Measurements from ENCODE around the gene SKOR2. TPM values are rescaled to one million over a fixed set of nuclear protein-coding genes. Genes with fewer than 3 reads are reported as not detected.

Gene SKOR2
- total RNA-seq, 2 donors from 2014 or later: 0.18 TPM; not detected in 1

DNA sequence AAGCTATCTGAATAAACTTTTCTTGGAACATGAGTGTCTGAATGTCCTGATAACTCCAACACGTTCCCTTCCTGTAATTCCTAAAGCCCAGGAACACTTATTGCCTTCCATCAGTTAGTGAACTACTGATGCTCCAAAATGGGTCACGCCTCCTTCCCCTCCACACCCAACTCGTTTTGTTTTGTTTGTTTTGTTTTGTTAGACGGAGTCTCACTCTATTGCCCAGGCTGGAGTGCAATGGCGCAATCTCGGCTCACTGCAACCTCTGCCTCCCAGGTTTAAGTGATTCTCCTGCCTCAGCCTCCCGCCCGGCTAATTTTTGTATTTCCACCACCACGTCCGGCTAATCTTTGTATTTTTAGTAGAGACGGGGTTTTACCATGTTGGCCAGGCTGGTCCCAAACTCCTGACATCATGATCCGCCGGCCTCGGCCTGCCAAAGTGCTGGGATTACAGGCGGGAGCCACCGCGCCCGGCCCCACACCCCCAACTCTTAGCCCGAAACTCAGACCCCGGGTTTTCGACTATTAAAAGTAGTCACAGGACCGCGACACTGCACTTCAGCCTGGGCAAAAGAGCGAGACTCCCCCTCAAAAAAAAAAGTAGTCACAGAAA lies 76.1 kb downstream of the SKOR2 start:
- TF ChIP-seq, protein P1, sequence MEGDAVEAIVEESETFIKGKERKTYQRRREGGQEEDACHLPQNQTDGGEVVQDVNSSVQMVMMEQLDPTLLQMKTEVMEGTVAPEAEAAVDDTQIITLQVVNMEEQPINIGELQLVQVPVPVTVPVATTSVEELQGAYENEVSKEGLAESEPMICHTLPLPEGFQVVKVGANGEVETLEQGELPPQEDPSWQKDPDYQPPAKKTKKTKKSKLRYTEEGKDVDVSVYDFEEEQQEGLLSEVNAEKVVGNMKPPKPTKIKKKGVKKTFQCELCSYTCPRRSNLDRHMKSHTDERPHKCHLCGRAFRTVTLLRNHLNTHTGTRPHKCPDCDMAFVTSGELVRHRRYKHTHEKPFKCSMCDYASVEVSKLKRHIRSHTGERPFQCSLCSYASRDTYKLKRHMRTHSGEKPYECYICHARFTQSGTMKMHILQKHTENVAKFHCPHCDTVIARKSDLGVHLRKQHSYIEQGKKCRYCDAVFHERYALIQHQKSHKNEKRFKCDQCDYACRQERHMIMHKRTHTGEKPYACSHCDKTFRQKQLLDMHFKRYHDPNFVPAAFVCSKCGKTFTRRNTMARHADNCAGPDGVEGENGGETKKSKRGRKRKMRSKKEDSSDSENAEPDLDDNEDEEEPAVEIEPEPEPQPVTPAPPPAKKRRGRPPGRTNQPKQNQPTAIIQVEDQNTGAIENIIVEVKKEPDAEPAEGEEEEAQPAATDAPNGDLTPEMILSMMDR (conservative IDR thresholded peaks at IDR 0.05): no peak
- Histone ChIP-seq H3K9me3 (ENCODE audit: control insufficient read depth, low read length) (no peaks in the 10 kb centered on the region), H3K4me3 (ENCODE audit: low read length) (peak overlapping the region; percentile 97), H3K4me1 (ENCODE audit: control insufficient read depth, insufficient read depth, low read length) (no peaks in the 10 kb centered on the region), H3K36me3 (ENCODE audit: control insufficient read depth, insufficient read depth, low read length) (peaks cover 13% of the 10 kb centered on the region), H3K27ac (ENCODE audit: low read depth, low read length) (peak overlapping the region; percentile 76), H3K9ac (ENCODE audit: extremely low read depth, low read length, poor library complexity, severe bottlenecking) (peak overlapping the region; percentile 95), H3K27me3 (ENCODE audit: control insufficient read depth, insufficient read depth, low read length, poor library complexity, severe bottlenecking) (no peaks in the 10 kb centered on the region)
- peaks cover 5% of the 10 kb centered on the region for H3K27me3 Mint-ChIP-seq (ENCODE audit: insufficient read depth)
- 14 to 17% methylated on average over 5 to 24 of the region's 24 CpGs for WGBS, 2 experiments (ENCODE audit: insufficient coverage in 1 of 2, insufficient read length in 1 of 2)
- peak overlapping the region; percentile 94 for H3K27ac Mint-ChIP-seq
- peaks cover 4% of the 10 kb centered on the region for H3K9me3 Mint-ChIP-seq
- DNase-seq: no peak
- H3K4me3 Mint-ChIP-seq: no peak overlapping the region
- peaks cover 6% of the 10 kb centered on the region for H3K4me1 Mint-ChIP-seq
- H3K36me3 Mint-ChIP-seq (ENCODE audit: low read depth): no peaks in the 10 kb centered on the region

DNA sequence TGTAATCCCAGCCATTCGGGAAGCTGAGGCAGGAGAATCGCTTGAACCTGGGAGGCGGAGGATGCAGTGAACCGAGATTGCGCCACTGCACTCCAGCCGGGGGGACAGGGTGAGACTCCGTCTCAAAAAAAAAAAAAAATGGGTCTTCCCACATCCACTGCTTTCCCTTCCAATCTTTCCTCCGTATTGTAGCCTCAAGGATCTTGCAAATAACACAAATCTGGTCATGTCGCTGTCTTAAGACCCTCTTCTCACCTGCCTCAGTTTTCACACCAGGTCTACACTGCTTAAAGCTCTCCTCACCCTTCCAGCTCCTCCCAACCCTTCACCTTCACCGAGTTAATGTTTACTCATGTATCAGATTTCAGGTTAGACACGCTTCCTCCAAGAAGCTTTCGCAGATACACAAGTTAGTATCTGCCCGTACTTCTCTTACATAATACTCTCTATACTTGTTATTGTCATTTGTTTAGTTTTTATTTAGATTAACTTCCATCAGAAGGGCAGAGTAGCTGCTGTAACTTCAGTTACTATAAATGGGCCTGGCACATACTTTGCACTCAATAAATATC lies 76.8 kb downstream of the SKOR2 start:
- Mint-ChIP-seq H3K27me3 (ENCODE audit: insufficient read depth) (peaks cover 4% of the 10 kb centered on the region), H3K4me3 (no peak overlapping the region), H3K4me1 (peaks cover 2% of the 10 kb centered on the region), H3K36me3 (ENCODE audit: low read depth) (no peaks in the 10 kb centered on the region), H3K27ac (no peak overlapping the region), H3K9me3 (peaks cover 4% of the 10 kb centered on the region)
- WGBS, 2 experiments (ENCODE audit: insufficient coverage in 1 of 2, insufficient read length in 1 of 2): 86 to 96% methylated on average over 9 to 13 of the region's 13 CpGs
- no peak overlapping the region for H3K27ac ChIP-seq (ENCODE audit: low read depth, low read length)
- no peaks in the 10 kb centered on the region for H3K27me3 ChIP-seq (ENCODE audit: control insufficient read depth, insufficient read depth, low read length, poor library complexity, severe bottlenecking)
- H3K9ac ChIP-seq (ENCODE audit: extremely low read depth, low read length, poor library complexity, severe bottlenecking): no peak overlapping the region
- peaks cover 13% of the 10 kb centered on the region for H3K36me3 ChIP-seq (ENCODE audit: control insufficient read depth, insufficient read depth, low read length)
- peak overlapping the region; percentile 97 for H3K4me3 ChIP-seq (ENCODE audit: low read length)
- DNase-seq: no peak
- no peaks in the 10 kb centered on the region for H3K4me1 ChIP-seq (ENCODE audit: control insufficient read depth, insufficient read depth, low read length)
- H3K9me3 ChIP-seq (ENCODE audit: control insufficient read depth, low read length): no peaks in the 10 kb centered on the region
- TF ChIP-seq, protein P1 (conservative IDR thresholded peaks at IDR 0.05): no peak

DNA sequence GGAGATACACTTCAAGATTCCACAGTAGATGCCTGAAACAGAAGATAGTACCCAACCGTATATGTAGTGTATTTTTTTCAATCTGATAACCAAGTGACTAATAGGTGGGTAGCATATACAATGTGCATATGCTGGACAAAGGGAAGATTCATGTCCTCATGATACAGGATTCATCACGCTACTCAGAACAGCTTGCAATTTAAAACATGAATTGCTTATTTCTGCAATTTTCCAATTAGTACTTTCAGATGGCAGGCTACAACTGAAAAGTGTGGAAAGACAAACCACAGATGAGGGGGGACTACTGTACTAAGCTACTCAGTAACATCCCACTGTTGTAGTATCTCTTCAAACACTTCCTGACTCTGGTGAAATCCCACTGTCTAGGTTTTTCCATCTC lies 79.0 kb downstream of the SKOR2 start:
- peaks cover 2% of the 10 kb centered on the region for H3K27me3 Mint-ChIP-seq (ENCODE audit: insufficient read depth)
- Histone ChIP-seq H3K9me3 (ENCODE audit: control insufficient read depth, low read length) (no peaks in the 10 kb centered on the region), H3K4me3 (ENCODE audit: low read length) (no peak overlapping the region), H3K9ac (ENCODE audit: extremely low read depth, low read length, poor library complexity, severe bottlenecking) (no peak overlapping the region), H3K27me3 (ENCODE audit: control insufficient read depth, insufficient read depth, low read length, poor library complexity, severe bottlenecking) (no peaks in the 10 kb centered on the region), H3K36me3 (ENCODE audit: control insufficient read depth, insufficient read depth, low read length) (peaks cover 13% of the 10 kb centered on the region), H3K4me1 (ENCODE audit: control insufficient read depth, insufficient read depth, low read length) (no peaks in the 10 kb centered on the region), H3K27ac (ENCODE audit: low read depth, low read length) (no peak overlapping the region)
- 89 to 100% methylated on average over 2 of the region's 2 CpGs for WGBS, 2 experiments (ENCODE audit: insufficient coverage in 1 of 2, insufficient read length in 1 of 2)
- TF ChIP-seq, protein P1 (conservative IDR thresholded peaks at IDR 0.05): no peak
- no peak for DNase-seq
- no peaks in the 10 kb centered on the region for H3K4me1 Mint-ChIP-seq
- H3K36me3 Mint-ChIP-seq (ENCODE audit: low read depth): no peaks in the 10 kb centered on the region
- peaks cover 2% of the 10 kb centered on the region for H3K9me3 Mint-ChIP-seq
- H3K27ac Mint-ChIP-seq: no peak overlapping the region
- H3K4me3 Mint-ChIP-seq: no peak overlapping the region

All from endodermal cell (in vitro differentiated cells).